ENCODE measurements around the gene SINHCAF.
"Not testable (repeated sequence)": the region's sequence is repeated elsewhere in the genome, so short reads cannot be mapped to it uniquely, and the experiment has no call there.

The SINHCAF gene

DNA sequence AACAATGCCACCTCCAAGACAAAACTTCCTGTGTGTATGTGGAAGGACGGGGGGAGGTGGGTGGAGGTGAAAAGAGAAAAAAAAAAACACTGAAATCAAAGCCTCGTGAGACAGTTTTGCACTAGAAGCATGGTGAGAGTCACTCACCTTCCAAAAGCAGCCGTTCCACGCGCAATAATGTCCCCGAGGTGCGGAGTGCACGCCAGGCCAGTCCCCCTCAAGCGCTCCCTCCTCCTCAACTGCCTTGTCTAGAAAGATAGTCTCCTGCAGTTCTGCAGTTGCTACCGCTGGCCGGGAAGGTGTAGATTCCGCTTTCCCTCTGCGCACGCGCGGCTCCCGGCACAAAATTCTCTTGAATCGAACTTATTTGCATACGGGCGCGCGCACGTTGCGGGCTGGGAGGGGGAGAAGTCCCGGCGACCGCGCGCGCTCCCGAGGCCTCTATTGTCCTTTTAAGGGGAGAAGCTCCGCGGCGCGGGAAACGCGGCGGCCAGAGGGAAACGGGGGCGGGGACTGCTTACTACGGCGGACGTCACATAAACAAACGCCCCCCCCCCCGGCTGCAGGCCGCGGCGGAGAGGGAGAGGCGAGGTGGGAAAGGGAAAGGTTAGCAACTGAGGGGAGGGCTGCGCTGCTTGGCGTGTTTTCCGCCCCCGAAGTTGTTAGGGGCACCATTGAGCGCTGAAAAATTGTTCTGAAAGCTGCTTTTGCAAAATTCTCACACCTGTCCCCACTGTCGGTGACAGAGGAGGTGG lies at the start of gene SINHCAF:
Gene SINHCAF, minus strand, starts transcription at position 274 of the 755 bp plus-strand sequence. CDS start 27,946 bp downstream, outside the sequence.
- peak; percentile 94 to 96 (median 96) for DNase-seq (ENCODE audit: low read depth in 3 of 3, low spot score in 1 of 3)

DNA sequence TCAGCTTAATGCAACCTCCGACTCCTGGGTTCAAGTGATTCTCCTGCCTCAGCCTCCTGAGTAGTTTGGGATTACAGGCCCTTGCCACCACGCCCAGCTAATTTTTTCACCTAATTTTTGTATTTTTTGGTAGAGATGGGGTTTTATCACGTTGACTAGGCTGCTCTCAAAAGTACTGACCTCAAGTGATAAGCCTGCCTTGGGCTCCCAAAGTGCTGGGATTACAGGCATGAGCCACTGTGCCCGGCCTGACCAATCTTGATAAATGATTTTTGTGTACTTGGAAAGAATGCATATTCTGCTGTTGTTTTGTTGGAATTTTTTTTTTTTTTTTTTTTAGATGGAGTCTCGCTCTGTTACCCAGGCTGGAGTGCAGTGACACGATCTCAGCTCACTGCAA lies 49.5 kb upstream of the SINHCAF start:
- not testable (repeated sequence) for DNase-seq (ENCODE audit: low read depth in 3 of 3, low spot score in 1 of 3)

DNA sequence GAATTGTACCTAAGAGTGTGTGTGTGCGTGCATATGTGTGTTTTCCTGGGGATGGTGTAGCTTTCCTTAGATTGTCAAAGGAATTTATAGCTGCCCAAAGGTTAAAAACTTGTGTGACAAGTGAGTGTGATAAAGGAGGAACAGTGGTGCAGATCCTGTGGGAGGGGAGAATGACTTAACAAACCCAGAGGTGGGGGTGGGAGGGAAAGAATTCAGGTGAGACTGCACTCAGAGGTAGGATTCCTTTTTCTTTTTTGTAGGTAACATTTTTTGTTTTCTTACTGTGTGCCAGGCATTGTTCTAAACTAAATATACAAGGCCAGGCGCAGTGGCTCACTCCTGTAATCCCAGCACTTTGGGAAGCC lies 45.3 kb upstream of the SINHCAF start:
- DNase-seq (ENCODE audit: low read depth in 3 of 3, low spot score in 1 of 3) = no peak

DNA sequence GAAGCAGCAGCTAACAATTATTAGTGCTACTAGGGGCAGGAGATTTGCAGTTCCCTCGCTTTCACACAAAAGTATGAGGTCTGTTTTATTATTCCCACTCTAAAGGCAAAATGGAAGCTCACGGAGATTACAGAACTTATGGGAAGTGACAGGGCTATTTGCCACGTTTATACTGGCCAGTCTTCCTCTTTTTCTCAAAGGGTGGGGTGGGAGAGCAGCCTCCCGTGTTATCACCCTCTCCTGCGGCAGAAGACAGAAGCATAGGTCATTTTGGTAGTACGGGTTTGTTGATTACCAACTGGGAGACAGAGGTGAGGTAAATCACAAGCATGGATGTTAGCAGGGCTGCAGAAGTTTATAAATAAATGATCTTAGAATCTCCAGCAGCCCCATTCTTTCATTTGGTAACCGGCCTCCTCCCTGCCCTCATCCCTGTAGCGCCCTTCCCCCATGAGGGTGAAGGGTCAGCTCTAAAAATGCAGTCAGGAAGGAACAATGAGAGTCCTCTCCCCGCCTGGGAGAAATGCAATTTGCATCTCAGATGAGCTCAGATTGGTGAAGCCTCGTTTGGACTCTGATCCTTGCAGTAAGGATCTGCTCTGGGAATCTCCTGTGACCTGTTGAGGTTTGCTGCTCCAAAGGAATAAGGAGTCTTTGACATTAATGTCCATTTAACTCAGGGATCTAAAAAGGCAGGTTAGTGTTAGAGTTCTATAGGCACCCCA lies 44.7 kb upstream of the SINHCAF start:
- no peak for DNase-seq (ENCODE audit: low read depth in 3 of 3, low spot score in 1 of 3)

- no peak for DNase-seq (ENCODE audit: low read depth in 3 of 3, low spot score in 1 of 3)
Measured at GRCh38 chr12:31369712-31370521, 44.0 kb upstream of the SINHCAF start.

DNA sequence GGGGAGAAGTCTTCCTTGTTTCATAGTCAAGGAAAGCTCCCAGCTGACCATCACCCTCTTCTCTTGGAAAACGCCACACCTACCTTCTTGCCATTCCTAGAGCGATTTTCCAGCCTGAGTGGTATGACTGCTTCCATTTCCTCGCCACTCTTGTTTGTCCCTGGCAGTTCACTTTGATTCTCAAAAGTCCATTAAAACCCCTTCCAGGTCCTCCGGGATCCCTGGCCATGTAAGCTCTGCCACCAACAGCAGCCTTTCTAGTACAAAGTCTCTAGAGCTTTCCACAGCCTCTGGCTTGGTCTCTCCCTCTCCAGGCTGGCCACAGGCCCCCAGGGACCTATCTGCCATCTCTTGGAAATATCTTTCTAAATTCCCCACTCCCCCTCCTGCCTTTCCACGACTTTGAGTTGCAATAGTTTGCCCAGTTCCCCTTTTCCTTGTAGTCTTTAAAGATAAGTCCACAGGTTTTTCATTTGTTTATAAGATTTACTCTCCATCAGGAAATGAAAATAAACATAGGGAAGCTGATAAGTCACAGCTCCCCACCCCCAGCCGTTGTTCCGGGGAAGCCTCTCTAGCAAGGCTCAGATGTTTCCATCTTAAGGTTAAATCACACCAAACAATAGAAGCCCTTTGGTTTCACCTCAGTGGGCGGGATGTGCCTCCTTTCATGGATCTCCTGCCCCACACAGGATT lies 42.9 kb upstream of the SINHCAF start:
- DNase-seq (ENCODE audit: low read depth in 3 of 3, low spot score in 1 of 3) = no peak

- DNase-seq (ENCODE audit: low read depth in 3 of 3, low spot score in 1 of 3) = no peak
Measured at GRCh38 chr12:31366104-31366621, 40.2 kb upstream of the SINHCAF start.

- no peak for DNase-seq (ENCODE audit: low read depth in 3 of 3, low spot score in 1 of 3)
Measured at GRCh38 chr12:31363831-31364230, 37.9 kb upstream of the SINHCAF start.

DNA sequence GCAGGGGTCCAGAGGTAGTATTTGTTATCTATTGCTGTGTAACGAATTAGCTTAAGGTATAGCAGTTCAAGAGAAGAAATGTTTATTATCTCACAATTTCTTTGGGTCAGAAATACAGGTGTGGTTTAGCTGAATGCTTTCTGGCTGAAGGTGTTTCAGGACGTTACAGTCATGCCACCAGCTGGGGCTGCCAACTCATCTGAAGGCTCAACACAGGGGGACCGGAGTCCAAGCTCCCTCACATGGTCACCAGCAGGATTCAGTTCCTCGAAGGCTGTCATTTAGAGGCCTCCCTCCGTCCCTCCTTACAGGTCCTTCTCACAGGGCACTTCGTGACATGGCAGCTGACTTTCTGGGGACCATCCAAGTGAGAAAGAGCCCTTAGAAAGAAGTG lies 37.5 kb upstream of the SINHCAF start:
- DNase-seq (ENCODE audit: low read depth in 3 of 3, low spot score in 1 of 3) = no peak

DNA sequence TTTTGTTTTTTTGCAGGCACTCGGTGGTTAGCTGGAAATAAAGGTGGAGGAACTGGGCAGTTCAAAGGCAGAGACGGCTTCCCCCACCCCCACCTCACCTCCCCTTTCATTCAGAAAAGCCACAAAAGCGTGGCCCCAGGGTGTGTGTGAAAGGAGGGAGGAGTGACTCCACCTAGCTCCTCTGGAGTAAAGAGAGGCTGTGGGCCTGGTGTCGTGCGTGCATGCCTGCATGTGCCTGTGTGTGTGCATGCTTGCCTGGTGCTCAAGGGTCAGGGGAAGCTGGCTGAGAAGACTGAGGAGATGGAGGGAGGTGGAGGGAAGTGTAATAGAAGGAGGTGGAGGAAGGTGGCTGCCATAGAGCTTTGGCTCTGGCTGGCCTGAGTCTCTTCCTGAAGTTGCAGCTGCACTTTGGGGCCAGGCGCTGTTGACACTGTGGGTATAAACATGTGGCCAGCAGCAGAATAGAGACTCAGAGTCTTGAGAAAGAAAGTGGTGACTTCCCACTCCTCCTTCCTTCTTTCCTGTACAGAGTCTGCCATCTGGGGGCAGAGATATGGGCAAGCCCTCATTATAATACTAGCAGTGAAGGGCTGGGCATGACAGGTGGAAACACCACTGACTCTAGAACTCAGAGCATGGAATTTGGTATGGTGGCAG lies 36.9 kb upstream of the SINHCAF start:
- no peak for DNase-seq (ENCODE audit: low read depth in 3 of 3, low spot score in 1 of 3)

- DNase-seq (ENCODE audit: low read depth in 3 of 3, low spot score in 1 of 3) = no peak
Measured at GRCh38 chr12:31362115-31362758, 36.3 kb upstream of the SINHCAF start.

GRCh38 chr12:31361730-31362114 lies 35.8 kb upstream of the SINHCAF start:
- DNase-seq (ENCODE audit: low read depth in 3 of 3, low spot score in 1 of 3) = no peak

DNA sequence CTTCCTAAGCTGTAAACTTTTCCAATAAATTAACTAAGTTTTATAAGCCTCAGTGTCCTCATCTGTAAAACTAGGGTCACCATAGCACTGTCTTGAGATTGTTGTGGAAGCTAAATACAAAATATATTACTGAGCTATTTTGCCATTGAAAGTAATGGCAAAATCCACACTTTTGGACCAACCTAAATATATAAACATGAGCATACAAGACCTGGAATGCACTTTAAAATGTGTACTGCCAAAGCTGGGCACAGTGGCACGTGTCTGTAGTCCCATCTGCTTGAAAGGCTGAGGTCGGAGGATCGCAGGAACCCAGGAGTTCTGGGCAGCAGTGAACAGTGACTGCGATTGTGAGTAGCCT lies 29.8 kb upstream of the SINHCAF start:
- no peak for DNase-seq (ENCODE audit: low read depth in 3 of 3, low spot score in 1 of 3)

GRCh38 chr12:31353750-31354708 lies 28.1 kb upstream of the SINHCAF start:
- no peak for DNase-seq (ENCODE audit: low read depth in 3 of 3, low spot score in 1 of 3)

DNA sequence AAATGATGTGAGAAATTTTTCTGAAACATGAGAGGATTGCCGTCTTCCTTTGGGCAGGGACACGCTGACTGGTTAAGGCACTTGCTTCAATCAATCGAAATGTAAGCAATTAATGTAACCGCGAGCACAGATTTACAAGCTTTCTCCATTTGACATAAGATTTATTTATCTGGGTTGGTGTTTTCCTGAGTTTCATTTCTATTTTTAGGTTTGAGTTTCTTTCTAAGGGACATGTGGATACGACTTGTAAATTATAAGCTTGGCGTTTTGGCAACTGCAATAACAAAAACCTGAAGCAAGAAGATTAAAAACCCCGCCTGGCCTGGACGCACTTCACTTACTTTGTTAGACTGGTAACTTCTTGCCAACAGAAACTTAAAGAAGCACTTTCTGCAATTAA lies 20.3 kb upstream of the SINHCAF start:
- no peak for DNase-seq (ENCODE audit: low read depth in 3 of 3, low spot score in 1 of 3)

GRCh38 chr12:31343139-31343538 lies 17.2 kb upstream of the SINHCAF start:
- no peak for DNase-seq (ENCODE audit: low read depth in 3 of 3, low spot score in 1 of 3)

- DNase-seq (ENCODE audit: low read depth in 3 of 3, low spot score in 1 of 3) = no peak
Measured at GRCh38 chr12:31342286-31342685, 16.3 kb upstream of the SINHCAF start.

GRCh38 chr12:31339831-31340622 lies 14.1 kb upstream of the SINHCAF start:
- DNase-seq (ENCODE audit: low read depth in 3 of 3, low spot score in 1 of 3) = no peak
